OCI-LY1 (cell line): ENCODE results near the gene UTP11.
A peak's percentile ranks its signal among the peaks of the same experiment; 100 is the strongest.

Experiments
- H2AFZ ChIP-seq: fragments of 200-600 bp; sonication (generic), shearing (Covaris generic); 2 replicates; pipeline ENCODE4 v1.6.0; 2014; ENCODE audit warnings: antibody characterized with exemption, mild to moderate bottlenecking, low read length
- H3F3A ChIP-seq: fragments of 200-600 bp; sonication (generic), shearing (Covaris generic); 2 replicates; pipeline ENCODE4 v1.6.0; 2014; ENCODE audit warnings: mild to moderate bottlenecking, antibody characterized with exemption, low read length, moderate library complexity; ENCODE audit not compliant: insufficient read depth
- H3K27ac ChIP-seq: fragments of 200-600 bp; sonication (generic); 2 replicates; pipeline ENCODE4 v1.5.1; 2014; ENCODE audit warnings: low read length, mixed run types, mild to moderate bottlenecking, low read depth; ENCODE audit not compliant: poor library complexity, severe bottlenecking
- H3K27me3 ChIP-seq: fragments of 200-600 bp; sonication (generic); 2 replicates; pipeline ENCODE4 v1.6.0; 2014; ENCODE audit warnings: antibody characterized with exemption, mild to moderate bottlenecking, low read length, moderate library complexity; ENCODE audit not compliant: insufficient read depth
- H3K36me3 ChIP-seq: fragments of 200-600 bp; sonication (generic); 2 replicates; pipeline ENCODE4 v1.6.1; 2014; ENCODE audit warnings: mild to moderate bottlenecking, antibody characterized with exemption, low read length, moderate library complexity, mixed read lengths; ENCODE audit not compliant: insufficient read depth
- H3K4me1 ChIP-seq: fragments of 200-600 bp; sonication (generic); 2 replicates; pipeline ENCODE4 v1.5.1; 2014; ENCODE audit warnings: mild to moderate bottlenecking, low read length, moderate library complexity; ENCODE audit not compliant: insufficient read depth, severe bottlenecking
- H3K4me2 ChIP-seq: fragments of 200-600 bp; sonication (generic), shearing (Covaris generic); 2 replicates; pipeline ENCODE4 v1.6.1; 2014; ENCODE audit warnings: low read length
- H3K4me3 ChIP-seq: fragments of 200-600 bp; sonication (generic); 2 replicates; pipeline ENCODE4 v1.5.1; 2014; ENCODE audit warnings: low read length, low read depth, mild to moderate bottlenecking, mixed read lengths; ENCODE audit not compliant: poor library complexity, severe bottlenecking
- H3K79me2 ChIP-seq: fragments of 200-600 bp; shearing (Covaris generic); 2 replicates; pipeline ENCODE4 v1.6.1; 2016; ENCODE audit warnings: mixed run types, low read length, mixed read lengths; ENCODE audit not compliant: insufficient read depth
- H3K9ac ChIP-seq: fragments of 200-600 bp; sonication (generic), shearing (Covaris generic); 2 replicates; pipeline ENCODE4 v1.6.1; 2014; ENCODE audit warnings: mild to moderate bottlenecking, low read length, mixed read lengths
- H3K9me2 ChIP-seq: fragments of 200-600 bp; sonication (generic), shearing (Covaris generic); 2 replicates; pipeline ENCODE4 v1.6.1; 2014; ENCODE audit warnings: low read depth, mild to moderate bottlenecking, low read length, mixed read lengths
- H3K9me3 ChIP-seq: fragments of 200-600 bp; shearing (Covaris generic); 2 replicates; pipeline ENCODE4 v1.6.1; 2014; ENCODE audit warnings: low read length, mixed read lengths
- H4K20me1 ChIP-seq: fragments of 200-600 bp; sonication (generic), shearing (Covaris generic); 2 replicates; pipeline ENCODE4 v1.6.0; 2016; ENCODE audit warnings: mild to moderate bottlenecking, low read length; ENCODE audit not compliant: insufficient read depth
- EZH2 ChIP-seq: fragments of 200-600 bp; sonication (generic), shearing (Covaris generic); IDR thresholded peaks from 2 replicates; pipeline ENCODE4 v1.8.0; 2017; ENCODE audit warnings: borderline replicate concordance, mixed run types, mild to moderate bottlenecking, antibody characterized with exemption, low read length, moderate library complexity, mixed read lengths
- TF ChIP-seq, protein P1 (sequence below): fragments of 200-600 bp; sonication (generic), shearing (Covaris generic); IDR thresholded peaks from 2 replicates; pipeline ENCODE4 v1.5.1; 2017; ENCODE audit warnings: mild to moderate bottlenecking, antibody characterized with exemption, low read length, moderate library complexity, mixed read lengths

UTP11 gene

DNA sequence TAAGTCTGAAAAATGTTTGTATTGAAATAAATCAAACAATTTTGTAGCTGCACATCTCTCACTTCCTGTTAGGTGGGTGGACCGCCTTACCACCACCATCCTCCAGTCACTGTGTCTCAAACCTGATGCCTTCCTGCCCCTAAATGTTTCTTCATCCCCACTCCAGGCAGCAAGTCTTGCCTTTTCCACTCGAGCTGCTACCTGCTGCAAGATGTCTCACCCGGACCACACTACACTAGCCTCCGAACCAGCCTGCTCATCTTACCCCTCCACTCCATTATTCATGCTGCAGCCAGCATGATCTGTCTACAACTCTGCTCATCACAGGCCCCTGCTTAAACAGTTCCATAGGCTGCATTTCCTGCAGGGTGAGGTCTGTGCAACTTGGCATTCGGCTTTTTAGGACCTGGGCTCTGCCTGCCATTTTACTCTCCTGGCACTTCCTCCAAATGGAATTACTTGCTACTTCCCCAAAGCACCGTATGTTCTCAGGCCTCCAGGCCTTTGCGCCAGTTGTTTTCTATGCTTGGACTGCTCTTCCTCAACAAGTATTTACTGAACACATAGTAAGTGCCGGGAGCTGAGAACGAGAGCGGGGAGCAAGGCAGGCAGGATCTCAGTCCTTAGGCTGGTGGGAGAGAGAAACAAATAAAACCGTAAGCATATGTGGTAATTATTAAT lies 17.5 kb upstream of the UTP11 start:
- H3K4me2 ChIP-seq = peak overlapping the region; percentile 66

DNA sequence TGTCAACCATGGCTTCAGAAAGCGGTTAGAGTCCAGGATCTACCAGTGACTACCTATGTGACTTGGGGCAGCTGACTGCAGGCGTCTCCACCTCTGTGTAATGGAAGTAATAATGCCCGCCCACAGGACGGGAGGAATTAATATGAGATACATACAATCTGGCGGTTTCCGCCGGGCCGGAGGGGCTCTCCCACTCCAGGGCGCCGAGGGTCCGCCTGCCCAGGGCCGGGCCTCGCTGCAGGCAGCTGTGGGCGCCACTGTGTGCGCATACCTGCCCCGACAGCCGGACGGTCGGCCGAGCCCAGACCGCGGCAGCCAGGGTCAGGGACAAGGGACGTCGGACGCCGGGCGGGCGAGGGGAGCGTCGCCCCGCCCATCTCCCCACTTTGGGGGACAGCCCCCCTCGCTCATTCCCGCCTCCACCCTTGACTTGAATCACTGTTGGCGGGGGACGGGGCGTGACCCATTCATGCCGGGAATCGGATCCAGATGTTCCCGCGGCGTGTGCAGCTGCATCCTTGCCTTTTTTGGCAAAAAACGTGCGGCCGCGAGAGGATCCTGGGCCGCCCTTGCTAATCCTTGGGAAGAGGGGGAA lies 16.7 kb upstream of the UTP11 start:
- H2AFZ ChIP-seq = no peak overlapping the region
- H3K4me3 ChIP-seq = peak overlapping the region; percentile 54
- H3K79me2 ChIP-seq = no peaks in the 10 kb centered on the region
- peak overlapping the region; percentile 35; the same call in 1 of the 2 replicates for H3K9ac ChIP-seq
- TF ChIP-seq, protein P1, sequence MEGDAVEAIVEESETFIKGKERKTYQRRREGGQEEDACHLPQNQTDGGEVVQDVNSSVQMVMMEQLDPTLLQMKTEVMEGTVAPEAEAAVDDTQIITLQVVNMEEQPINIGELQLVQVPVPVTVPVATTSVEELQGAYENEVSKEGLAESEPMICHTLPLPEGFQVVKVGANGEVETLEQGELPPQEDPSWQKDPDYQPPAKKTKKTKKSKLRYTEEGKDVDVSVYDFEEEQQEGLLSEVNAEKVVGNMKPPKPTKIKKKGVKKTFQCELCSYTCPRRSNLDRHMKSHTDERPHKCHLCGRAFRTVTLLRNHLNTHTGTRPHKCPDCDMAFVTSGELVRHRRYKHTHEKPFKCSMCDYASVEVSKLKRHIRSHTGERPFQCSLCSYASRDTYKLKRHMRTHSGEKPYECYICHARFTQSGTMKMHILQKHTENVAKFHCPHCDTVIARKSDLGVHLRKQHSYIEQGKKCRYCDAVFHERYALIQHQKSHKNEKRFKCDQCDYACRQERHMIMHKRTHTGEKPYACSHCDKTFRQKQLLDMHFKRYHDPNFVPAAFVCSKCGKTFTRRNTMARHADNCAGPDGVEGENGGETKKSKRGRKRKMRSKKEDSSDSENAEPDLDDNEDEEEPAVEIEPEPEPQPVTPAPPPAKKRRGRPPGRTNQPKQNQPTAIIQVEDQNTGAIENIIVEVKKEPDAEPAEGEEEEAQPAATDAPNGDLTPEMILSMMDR = no peak
- TF ChIP-seq EZH2 = no peak
- H4K20me1 ChIP-seq = no peaks in the 10 kb centered on the region
- H3F3A ChIP-seq = no peaks in the 10 kb centered on the region
- H3K27ac ChIP-seq = no peak overlapping the region
- no peaks in the 10 kb centered on the region for H3K27me3 ChIP-seq
- peaks cover 18% of the 10 kb centered on the region for H3K4me1 ChIP-seq
- H3K36me3 ChIP-seq = no peaks in the 10 kb centered on the region
- H3K4me2 ChIP-seq = peak overlapping the region; percentile 66
- H3K9me2 ChIP-seq = no peaks in the 10 kb centered on the region
- no peaks in the 10 kb centered on the region for H3K9me3 ChIP-seq

More for the DNA sequence above, 17.5 kb upstream of the UTP11 start:
- Histone ChIP-seq H4K20me1 (no peaks in the 10 kb centered on the region), H3K9ac (no peak overlapping the region; the same call in 1 of the 2 replicates), H3K27me3 (no peaks in the 10 kb centered on the region), H2AFZ (peak overlapping the region; percentile 46; the same call in 1 of the 2 replicates), H3F3A (no peaks in the 10 kb centered on the region), H3K4me3 (peak overlapping the region; percentile 54), H3K79me2 (no peaks in the 10 kb centered on the region), H3K27ac (no peak overlapping the region), H3K36me3 (no peaks in the 10 kb centered on the region), H3K9me3 (no peaks in the 10 kb centered on the region), H3K9me2 (no peaks in the 10 kb centered on the region), H3K4me1 (peaks cover 24% of the 10 kb centered on the region)
- TF ChIP-seq, protein P1 = no peak
- TF ChIP-seq EZH2 = no peak

DNA sequence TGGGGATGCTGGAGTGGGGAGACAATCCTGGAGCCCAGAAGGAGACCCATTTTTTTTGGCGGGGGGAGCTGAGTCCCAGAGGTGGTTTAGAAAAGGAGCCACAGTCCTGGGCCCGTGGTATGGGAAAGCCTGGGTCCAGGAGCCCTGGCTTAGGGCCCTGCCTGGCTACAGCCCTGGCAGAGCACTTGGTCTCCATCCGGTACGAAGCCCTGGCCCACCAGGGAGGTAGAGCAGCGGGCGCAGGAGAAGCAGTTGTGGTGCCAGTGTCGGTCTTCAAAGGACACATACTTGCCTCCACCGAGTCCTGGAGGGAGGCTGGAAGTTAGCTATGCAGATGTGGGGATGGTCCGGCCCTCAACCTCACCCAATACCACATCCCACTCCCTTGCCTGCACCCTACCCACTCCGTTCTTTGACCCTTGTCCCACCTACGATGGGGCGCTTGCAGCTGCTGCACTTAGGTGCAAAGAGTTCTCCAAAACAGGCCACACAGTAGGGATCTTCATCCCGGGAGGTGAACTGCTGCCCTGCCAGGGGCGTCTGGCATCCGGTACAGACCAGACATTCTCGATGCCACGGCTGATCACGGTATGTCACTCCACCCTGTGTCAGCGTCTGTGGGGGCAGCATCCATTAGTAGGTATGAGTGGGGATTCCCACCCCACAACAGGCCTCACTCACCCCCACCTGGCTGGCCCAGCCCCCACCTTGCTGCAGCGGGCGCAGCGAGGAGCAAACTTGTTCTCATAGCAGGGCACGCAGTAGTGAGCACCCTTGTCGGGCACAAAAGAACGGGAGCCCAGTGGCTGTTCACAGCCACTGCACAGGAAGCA lies 15.1 kb upstream of the UTP11 start:
- Histone ChIP-seq H3K9ac (no peak overlapping the region), H3K9me3 (no peaks in the 10 kb centered on the region), H3K9me2 (no peaks in the 10 kb centered on the region), H2AFZ (no peak overlapping the region), H4K20me1 (no peaks in the 10 kb centered on the region), H3K27me3 (no peaks in the 10 kb centered on the region), H3K4me3 (no peak overlapping the region), H3K4me2 (no peak overlapping the region), H3K36me3 (no peaks in the 10 kb centered on the region), H3F3A (no peaks in the 10 kb centered on the region), H3K79me2 (no peaks in the 10 kb centered on the region), H3K27ac (no peak overlapping the region), H3K4me1 (peaks cover 18% of the 10 kb centered on the region)
- TF ChIP-seq, protein P1 = no peak
- TF ChIP-seq EZH2 = no peak
